Activated CD8-positive, alpha-beta memory T cell treated with anti-CD3 and anti-CD28 coated beads for 4 hours (primary cell): ENCODE data around the gene WDR64.

Experiments used
- DNase-seq, 2 donors: peaks; one replicate each; pipeline ENCODE4 v3.0.0-alpha.2; 2020; ENCODE audit warnings: low read depth in 2 of 2

WDR64 gene

GRCh38 chr1:241738284-241739078 lies 86.4 kb downstream of the WDR64 start:
- no peak for DNase-seq

GRCh38 chr1:241742084-241742483 lies 90.0 kb downstream of the WDR64 start:
- DNase-seq, result no peak

- DNase-seq, result no peak
Observed at GRCh38 chr1:241744591-241744990, 92.5 kb downstream of the WDR64 start.

GRCh38 chr1:241747992-241748391 lies 95.9 kb downstream of the WDR64 start:
- DNase-seq, result no peak

GRCh38 chr1:241749041-241749944 lies 97.2 kb downstream of the WDR64 start:
- DNase-seq, result no peak

GRCh38 chr1:241749945-241750695 lies 98.0 kb downstream of the WDR64 start:
- no peak for DNase-seq

GRCh38 chr1:241751524-241751923 lies 99.4 kb downstream of the WDR64 start:
- DNase-seq, result no peak

GRCh38 chr1:241762713-241763339 lies 110.7 kb downstream of the WDR64 start:
- DNase-seq, result no peak

- no peak for DNase-seq
Observed at GRCh38 chr1:241765390-241765789, 113.3 kb downstream of the WDR64 start.

- no peak for DNase-seq
Observed at GRCh38 chr1:241767737-241768136, 115.7 kb downstream of the WDR64 start.

GRCh38 chr1:241770115-241770514 lies 118.0 kb downstream of the WDR64 start:
- no peak for DNase-seq

- no peak for DNase-seq
Observed at GRCh38 chr1:241771117-241771516, 119.0 kb downstream of the WDR64 start.

GRCh38 chr1:241772932-241773500 lies 120.9 kb downstream of the WDR64 start:
- no peak for DNase-seq

GRCh38 chr1:241773991-241774390 lies 121.9 kb downstream of the WDR64 start:
- no peak for DNase-seq

GRCh38 chr1:241775021-241775420 lies 122.9 kb downstream of the WDR64 start:
- no peak for DNase-seq

GRCh38 chr1:241776911-241777310 lies 124.8 kb downstream of the WDR64 start:
- no peak for DNase-seq

GRCh38 chr1:241778117-241778516 lies 126.0 kb downstream of the WDR64 start:
- no peak for DNase-seq

GRCh38 chr1:241779897-241780296 lies 127.8 kb downstream of the WDR64 start:
- no peak for DNase-seq

GRCh38 chr1:241782396-241782795 lies 130.3 kb downstream of the WDR64 start:
- DNase-seq, result no peak

GRCh38 chr1:241787691-241788090 lies 135.6 kb downstream of the WDR64 start:
- no peak for DNase-seq

- DNase-seq, result no peak
Observed at GRCh38 chr1:241789061-241789460, 137.0 kb downstream of the WDR64 start.
